Body of pancreas (tissue), 4 donors: ENCODE data around the gene MRPS35. TPM values are rescaled to one million over a fixed set of nuclear protein-coding genes. Genes with fewer than 3 reads are reported as not detected.

Experiments used
- ATAC-seq: fragments of 150-250 bp; one replicate; pipeline ENCODE4 v1.9.1; 2016
- DNase-seq, 4 donors: peaks; one replicate each; pipeline ENCODE4 v3.0.0-alpha.2; 2019
- H3K27ac ChIP-seq, 4 donors: fragments of 200-600 bp; sonication (generic); 1 replicate in 3 of 4; 2 replicates in 1 of 4; pipeline versions ENCODE4 v1.5.1 to v1.6.1; 2016 to 2019; ENCODE audit warnings: mild to moderate bottlenecking in 1 of 4, mixed read lengths in 1 of 4, moderate library complexity in 1 of 4
- H3K27me3 ChIP-seq, 2 donors: fragments of 200-600 bp; sonication (generic); one replicate each; pipeline ENCODE4 v1.6.0; 2016; ENCODE audit warnings: mild to moderate bottlenecking in 1 of 2
- H3K36me3 ChIP-seq, 2 donors: fragments of 200-600 bp; sonication (generic); replicated peaks in 1 of 2; 2 replicates each; pipeline ENCODE4 v1.5.1; 2016; ENCODE audit warnings: low read depth in 2 of 2; ENCODE audit not compliant: insufficient read depth in 1 of 2
- H3K4me1 ChIP-seq: fragments of 200-600 bp; sonication (generic); one replicate; pipeline ENCODE4 v1.6.0; 2016
- H3K4me3 ChIP-seq, 2 donors: fragments of 200-600 bp; sonication (generic); 1 replicate in 1 of 2; 2 replicates in 1 of 2; pipeline ENCODE4 v1.5.1; 2016 to 2019
- H3K9me3 ChIP-seq, 3 donors: fragments of 200-600 bp; sonication (generic); 1 replicate in 2 of 3; 2 replicates in 1 of 3; pipeline ENCODE4 v1.5.1; 2016
- CTCF ChIP-seq, 7 experiments: fragments of 450-650 bp in 4 of 7; fragments of 200-600 bp in 3 of 7; sonication (generic) in 3 of 7; IDR thresholded peaks; one replicate each; pipeline ENCODE4 v1.5.1; 2016 to 2019; ENCODE audit warnings: antibody characterized with exemption in 7 of 7
- POLR2A ChIP-seq, 3 donors: fragments of 450-650 bp; IDR thresholded peaks; one replicate each; pipeline ENCODE4 v1.6.1; 2016; ENCODE audit warnings: antibody characterized with exemption in 3 of 3, mild to moderate bottlenecking in 2 of 3
- WGBS, 2 donors: methylation state at CpG; one replicate each; pipeline ENCODE4 v1.1.5; 2017; 5-methylcytosine and 5-hydroxymethylcytosine counted together
- intact Hi-C: fragments of 100-400 bp; cut with DNase I; formaldehyde crosslinking; loops from one replicate; pipeline ENCODE4 v1.15.1; 2023
- total RNA-seq, 2 donors: library from RNA; depleted of rRNA; stranded (reverse); fragments of >200 nt; gene quantifications; one replicate each; pipeline ENCODE4 v1.1.0, GENCODE V29; 2016

MRPS35 gene
- total RNA-seq, 2 donors from 2014 or later: 14.3 to 16.5 TPM

GRCh38 chr12:27695556-27696292 lies 14.9 kb upstream of the MRPS35 start:
- Histone ChIP-seq H3K36me3 (peaks cover 0 to 6% of the 10 kb centered on the region in 2 donors), H3K4me3 (no peak overlapping the region), H3K9me3 (no peaks in the 10 kb centered on the region), H3K27me3 (no peaks in the 10 kb centered on the region), H3K4me1 (peaks cover 9% of the 10 kb centered on the region), H3K27ac (no peak overlapping the region)
- no peak for TF ChIP-seq POLR2A (IDR thresholded peaks at IDR 0.05)
- TF ChIP-seq CTCF (IDR thresholded peaks at IDR 0.05): no peak
- ATAC-seq (no peak), DNase-seq (no peak)
- intact Hi-C loops: no loop called here
- 87% methylated on average over 6 of the region's 6 CpGs for WGBS, 2 donors

- peaks cover 0 to 6% of the 10 kb centered on the region in 2 donors for H3K36me3 ChIP-seq
- intact Hi-C loops: no loop called here
- H3K4me3 ChIP-seq: no peak within 1 kb of the TSS
- H3K9me3 ChIP-seq: no peaks in the 10 kb centered on the region
- 66 to 70% methylated on average over 5 of the region's 5 CpGs for WGBS, 2 donors
- ATAC-seq (no peak), DNase-seq (no peak)
- H3K27me3 ChIP-seq: no peaks in the 10 kb centered on the region
- TF ChIP-seq POLR2A (IDR thresholded peaks at IDR 0.05) (no peak), CTCF (IDR thresholded peaks at IDR 0.05) (no peak)
- peaks cover 9% of the 10 kb centered on the region for H3K4me1 ChIP-seq
- peak within 1 kb of the TSS in 1 of 4 donors; percentile 18 for H3K27ac ChIP-seq
Observed at GRCh38 chr12:27696293-27696652, 14.4 kb upstream of the MRPS35 start, which contains the start of gene REP15. TSS of gene REP15 (plus strand) at chr12:27696447. CDS start at chr12:27696563, 116 bp downstream.

- DNase-seq (no peak), ATAC-seq (peak; percentile 77)
- Histone ChIP-seq H3K27me3 (no peaks in the 10 kb centered on the region), H3K4me3 (no peak overlapping the region), H3K9me3 (no peaks in the 10 kb centered on the region), H3K4me1 (peaks cover 9% of the 10 kb centered on the region), H3K36me3 (peaks cover 0 to 6% of the 10 kb centered on the region in 2 donors), H3K27ac (peak overlapping the region in 1 of 4 donors; percentile 18)
- no peak for TF ChIP-seq POLR2A (IDR thresholded peaks at IDR 0.05)
- TF ChIP-seq CTCF (IDR thresholded peaks at IDR 0.05): no peak
- intact Hi-C loops: no loop called here
- WGBS, 2 donors: 41 to 47% methylated on average over 3 of the region's 3 CpGs
Observed at GRCh38 chr12:27696864-27697564, 13.6 kb upstream of the MRPS35 start.

- TF ChIP-seq POLR2A (IDR thresholded peaks at IDR 0.05): no peak
- TF ChIP-seq CTCF (IDR thresholded peaks at IDR 0.05): peak; percentile 18 to 87 (median 77)
- 3 to 5% methylated on average over 4 of the region's 4 CpGs for WGBS, 2 donors
- Histone ChIP-seq H3K4me1 (no peaks in the 10 kb centered on the region), H3K36me3 (no peaks in the 10 kb centered on the region), H3K27ac (no peak overlapping the region), H3K27me3 (no peaks in the 10 kb centered on the region), H3K4me3 (no peak overlapping the region), H3K9me3 (no peaks in the 10 kb centered on the region)
- intact Hi-C loops: no loop called here
- ATAC-seq (peak; percentile 85), DNase-seq (peak; percentile 73 to 87 (median 82))
Observed at GRCh38 chr12:27703720-27704452, 6.7 kb upstream of the MRPS35 start.
